ENCODE results near the gene CNDP1.
"Not testable (repeated sequence)": the region's sequence is repeated elsewhere in the genome, so short reads cannot be mapped to it uniquely, and the experiment has no call there.

CNDP1 gene

DNA sequence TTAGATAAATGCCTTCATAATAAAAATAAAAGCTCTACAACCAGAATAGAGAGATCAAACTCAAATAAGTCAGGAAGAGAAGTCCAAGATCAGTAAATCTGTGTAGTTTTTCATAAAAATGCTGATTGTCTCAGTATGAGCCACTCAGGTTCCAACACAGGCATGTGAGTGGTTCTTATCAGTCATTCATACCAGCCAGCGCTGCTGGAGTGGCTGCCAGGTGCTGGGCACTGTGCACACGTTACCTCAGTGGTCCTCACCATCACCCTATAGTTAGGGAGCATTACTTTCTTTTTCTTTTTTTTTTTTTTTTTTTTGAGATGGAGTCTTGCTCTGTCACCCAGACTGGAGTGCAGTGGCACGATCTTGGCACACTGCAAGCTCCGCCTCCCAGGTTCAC lies 23.8 kb downstream of the CNDP1 start:
- Histone ChIP-seq H3K9ac (ENCODE audit: low read depth, low read length) (no peak overlapping the region), H3K4me2 (ENCODE audit: low read length) (no peak overlapping the region), H3K4me1 (ENCODE audit: control insufficient read depth, insufficient read depth, low read length) (no peaks in the 10 kb centered on the region), H3K9me3 (replicated peaks; ENCODE audit: low read length) (no peaks in the 10 kb centered on the region), H3K27me3 (ENCODE audit: control insufficient read depth, insufficient read depth, low read length) (peaks cover 35% of the 10 kb centered on the region), H3K4me3 (ENCODE audit: low read length) (no peak overlapping the region), H3K36me3 (ENCODE audit: insufficient read depth, low read length) (no peaks in the 10 kb centered on the region)

DNA sequence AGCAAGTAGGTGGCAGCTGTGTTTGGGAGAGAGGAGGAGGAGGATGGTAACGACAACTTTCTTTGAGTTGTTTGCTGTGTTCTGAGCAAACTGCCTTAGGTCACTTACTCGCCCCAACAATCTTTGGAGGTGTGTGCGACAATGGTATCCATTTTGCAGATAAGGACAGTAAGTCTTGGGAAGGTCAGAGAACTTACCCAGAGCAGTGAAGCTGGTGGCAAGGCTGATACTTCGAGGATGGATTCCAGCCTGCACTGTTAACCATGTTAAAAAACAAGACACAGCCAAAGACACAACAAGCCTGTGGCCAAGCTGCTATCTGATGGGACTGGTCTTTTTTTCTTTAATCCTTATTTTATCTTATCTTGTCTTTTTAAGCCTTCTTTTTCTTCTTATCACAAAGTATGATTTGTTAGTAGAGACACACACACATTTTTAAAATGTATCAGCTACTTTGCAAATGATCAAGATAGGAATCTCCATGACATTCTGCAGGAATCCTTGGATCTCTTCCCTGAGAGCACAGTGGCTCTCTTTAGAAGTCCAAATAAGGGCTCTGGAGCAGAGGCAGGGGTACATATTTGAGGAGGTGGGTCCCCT lies 27.9 kb downstream of the CNDP1 start:
- no peaks in the 10 kb centered on the region for H3K9me3 ChIP-seq (replicated peaks; ENCODE audit: low read length)
- H3K4me1 ChIP-seq (ENCODE audit: control insufficient read depth, insufficient read depth, low read length) = no peaks in the 10 kb centered on the region
- no peak overlapping the region for H3K4me2 ChIP-seq (ENCODE audit: low read length)
- H3K36me3 ChIP-seq (ENCODE audit: insufficient read depth, low read length) = no peaks in the 10 kb centered on the region
- H3K27me3 ChIP-seq (ENCODE audit: control insufficient read depth, insufficient read depth, low read length) = peaks cover 17% of the 10 kb centered on the region
- no peak overlapping the region for H3K9ac ChIP-seq (ENCODE audit: low read depth, low read length)
- H3K4me3 ChIP-seq (ENCODE audit: low read length) = no peak overlapping the region

- no peaks in the 10 kb centered on the region for H3K9me3 ChIP-seq (replicated peaks; ENCODE audit: low read length)
- H3K4me3 ChIP-seq (ENCODE audit: low read length) = no peak overlapping the region
- H3K36me3 ChIP-seq (ENCODE audit: insufficient read depth, low read length) = no peaks in the 10 kb centered on the region
- peaks cover 16% of the 10 kb centered on the region for H3K27me3 ChIP-seq (ENCODE audit: control insufficient read depth, insufficient read depth, low read length)
- no peak overlapping the region for H3K4me2 ChIP-seq (ENCODE audit: low read length)
- H3K9ac ChIP-seq (ENCODE audit: low read depth, low read length) = no peak overlapping the region
- no peaks in the 10 kb centered on the region for H3K4me1 ChIP-seq (ENCODE audit: control insufficient read depth, insufficient read depth, low read length)
Observed at GRCh38 chr18:74562775-74563174, 28.5 kb downstream of the CNDP1 start.

GRCh38 chr18:74563999-74564398 lies 29.7 kb downstream of the CNDP1 start:
- Histone ChIP-seq H3K9ac (ENCODE audit: low read depth, low read length) (no peak overlapping the region), H3K4me2 (ENCODE audit: low read length) (no peak overlapping the region), H3K9me3 (replicated peaks; ENCODE audit: low read length) (no peaks in the 10 kb centered on the region), H3K4me3 (ENCODE audit: low read length) (no peak overlapping the region), H3K36me3 (ENCODE audit: insufficient read depth, low read length) (no peaks in the 10 kb centered on the region), H3K4me1 (ENCODE audit: control insufficient read depth, insufficient read depth, low read length) (no peaks in the 10 kb centered on the region), H3K27me3 (ENCODE audit: control insufficient read depth, insufficient read depth, low read length) (peaks cover 14% of the 10 kb centered on the region)

DNA sequence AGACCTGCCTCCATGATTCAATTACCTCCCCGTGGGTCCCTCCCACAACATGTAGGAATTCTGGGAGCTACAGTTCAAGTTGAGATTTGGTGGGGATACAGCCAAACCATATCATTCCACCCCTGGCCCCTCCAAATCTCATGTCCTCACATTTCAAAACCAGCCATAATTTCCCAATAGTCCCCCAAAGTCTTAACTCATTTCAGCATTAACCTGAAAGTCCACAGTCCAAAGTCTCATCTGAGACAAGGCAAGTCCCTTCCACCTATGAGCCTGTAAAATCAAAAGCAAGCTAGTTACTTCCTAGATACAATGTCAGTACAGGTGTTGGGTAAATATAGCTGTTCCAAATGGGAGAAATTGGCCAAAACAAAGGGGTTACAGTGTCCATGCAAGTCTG lies 30.9 kb downstream of the CNDP1 start:
- H3K36me3 ChIP-seq (ENCODE audit: insufficient read depth, low read length); H3K4me1 ChIP-seq (ENCODE audit: control insufficient read depth, insufficient read depth, low read length); H3K9me3 ChIP-seq (replicated peaks; ENCODE audit: low read length): not testable (repeated sequence)

DNA sequence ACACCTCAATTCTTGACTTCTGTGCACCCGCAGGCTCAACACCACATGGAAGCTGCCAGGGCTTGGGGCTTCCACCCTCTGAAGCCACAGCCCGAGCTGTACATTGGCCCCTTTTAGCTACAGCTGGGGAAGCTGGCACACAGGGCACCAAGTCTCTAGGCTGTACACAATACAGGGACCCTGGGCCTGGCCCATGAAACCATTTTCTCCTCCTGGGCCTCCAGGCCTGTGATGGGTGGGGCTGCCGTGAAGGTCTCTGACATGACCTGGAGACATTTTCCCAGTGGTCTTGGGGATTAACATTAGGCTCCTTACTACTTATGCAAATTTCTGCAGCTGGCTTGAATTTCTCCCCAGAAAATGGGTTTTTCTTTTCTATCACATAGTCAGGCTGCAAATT lies 31.7 kb downstream of the CNDP1 start:
- H3K4me2 ChIP-seq (ENCODE audit: low read length); H3K9ac ChIP-seq (ENCODE audit: low read depth, low read length); H3K4me1 ChIP-seq (ENCODE audit: control insufficient read depth, insufficient read depth, low read length); H3K36me3 ChIP-seq (ENCODE audit: insufficient read depth, low read length); H3K9me3 ChIP-seq (replicated peaks; ENCODE audit: low read length); H3K4me3 ChIP-seq (ENCODE audit: low read length): not testable (repeated sequence)
- peaks cover 14% of the 10 kb centered on the region for H3K27me3 ChIP-seq (ENCODE audit: control insufficient read depth, insufficient read depth, low read length)

More for the DNA sequence above, 30.9 kb downstream of the CNDP1 start:
- not testable (repeated sequence) for H3K4me3 ChIP-seq (ENCODE audit: low read length); H3K9ac ChIP-seq (ENCODE audit: low read depth, low read length); H3K4me2 ChIP-seq (ENCODE audit: low read length)
- peaks cover 14% of the 10 kb centered on the region for H3K27me3 ChIP-seq (ENCODE audit: control insufficient read depth, insufficient read depth, low read length)

DNA sequence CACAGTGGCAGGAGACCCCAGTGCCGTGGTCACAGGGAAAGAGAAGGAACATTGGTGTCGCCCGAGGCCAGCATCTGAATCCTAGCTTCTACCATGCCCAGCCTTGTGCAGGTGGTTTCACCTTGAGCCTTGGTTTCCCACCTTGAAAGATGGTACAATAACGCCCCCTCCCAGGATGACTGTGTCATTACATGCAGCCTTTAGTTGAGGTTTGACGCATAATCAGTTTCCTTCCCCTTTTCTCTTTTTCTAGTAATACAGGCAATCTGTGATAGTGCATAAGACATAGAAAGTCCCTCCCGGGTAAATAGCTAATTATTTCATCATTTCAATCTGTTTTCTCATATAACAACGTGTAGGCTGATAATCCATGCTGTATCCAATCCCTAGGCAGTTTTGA lies 33.5 kb downstream of the CNDP1 start:
- no peak overlapping the region for H3K4me3 ChIP-seq (ENCODE audit: low read length)
- no peak overlapping the region for H3K4me2 ChIP-seq (ENCODE audit: low read length)
- H3K9me3 ChIP-seq (replicated peaks; ENCODE audit: low read length) = no peaks in the 10 kb centered on the region
- H3K36me3 ChIP-seq (ENCODE audit: insufficient read depth, low read length) = no peaks in the 10 kb centered on the region
- no peak overlapping the region for H3K9ac ChIP-seq (ENCODE audit: low read depth, low read length)
- H3K4me1 ChIP-seq (ENCODE audit: control insufficient read depth, insufficient read depth, low read length) = no peaks in the 10 kb centered on the region
- H3K27me3 ChIP-seq (ENCODE audit: control insufficient read depth, insufficient read depth, low read length) = peaks cover 9% of the 10 kb centered on the region

- Histone ChIP-seq H3K27me3 (ENCODE audit: control insufficient read depth, insufficient read depth, low read length) (no peaks in the 10 kb centered on the region), H3K9ac (ENCODE audit: low read depth, low read length) (no peak overlapping the region), H3K4me3 (ENCODE audit: low read length) (no peak overlapping the region), H3K4me1 (ENCODE audit: control insufficient read depth, insufficient read depth, low read length) (no peaks in the 10 kb centered on the region), H3K36me3 (ENCODE audit: insufficient read depth, low read length) (no peaks in the 10 kb centered on the region), H3K9me3 (replicated peaks; ENCODE audit: low read length) (no peaks in the 10 kb centered on the region), H3K4me2 (ENCODE audit: low read length) (no peak overlapping the region)
Observed at GRCh38 chr18:74569401-74569800, 35.1 kb downstream of the CNDP1 start.

- Histone ChIP-seq H3K4me1 (ENCODE audit: control insufficient read depth, insufficient read depth, low read length) (no peaks in the 10 kb centered on the region), H3K9me3 (replicated peaks; ENCODE audit: low read length) (no peaks in the 10 kb centered on the region), H3K9ac (ENCODE audit: low read depth, low read length) (no peak overlapping the region), H3K4me2 (ENCODE audit: low read length) (no peak overlapping the region), H3K27me3 (ENCODE audit: control insufficient read depth, insufficient read depth, low read length) (peaks cover 1% of the 10 kb centered on the region), H3K4me3 (ENCODE audit: low read length) (no peak overlapping the region), H3K36me3 (ENCODE audit: insufficient read depth, low read length) (no peaks in the 10 kb centered on the region)
Observed at GRCh38 chr18:74570266-74570665, 36.0 kb downstream of the CNDP1 start.

DNA sequence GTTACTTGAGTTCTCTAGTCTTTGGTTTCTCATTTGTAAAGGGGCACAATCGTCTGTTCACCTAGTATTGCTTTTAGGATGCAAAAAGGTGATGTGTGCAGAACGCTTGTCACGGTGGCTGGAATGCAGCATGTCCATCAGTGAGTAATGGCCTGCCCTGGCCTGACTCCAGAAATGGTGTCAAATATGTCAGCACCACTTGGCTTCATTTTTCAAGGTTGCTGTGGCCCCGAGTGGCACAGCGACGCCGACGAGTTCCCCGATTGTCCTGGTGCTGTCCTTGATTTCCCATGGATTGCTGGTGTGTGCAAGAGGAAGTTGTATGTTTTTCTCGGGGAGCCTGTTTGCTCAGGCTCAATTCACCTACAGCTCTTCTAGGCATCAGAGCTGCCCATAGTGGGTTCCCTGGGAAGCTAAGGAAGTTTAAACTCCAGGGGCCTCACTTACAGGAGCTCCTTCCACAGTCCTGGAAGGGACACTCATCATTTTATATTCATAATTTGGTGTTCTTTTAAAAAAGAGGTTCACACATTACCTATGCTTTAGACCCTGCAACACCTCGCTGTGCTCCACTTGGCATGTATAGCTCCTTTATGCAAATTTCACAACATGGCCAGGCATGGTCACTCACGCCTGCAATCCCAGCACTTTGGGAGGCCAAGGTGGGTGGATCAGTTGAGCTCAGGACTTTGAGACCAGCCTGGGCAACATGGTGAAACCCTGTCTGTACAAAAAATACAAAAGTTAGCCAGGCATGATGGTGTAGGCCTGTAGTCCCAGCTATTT lies 37.8 kb downstream of the CNDP1 start:
- Histone ChIP-seq H3K9ac (ENCODE audit: low read depth, low read length) (no peak overlapping the region), H3K36me3 (ENCODE audit: insufficient read depth, low read length) (no peaks in the 10 kb centered on the region), H3K4me1 (ENCODE audit: control insufficient read depth, insufficient read depth, low read length) (no peaks in the 10 kb centered on the region)

DNA sequence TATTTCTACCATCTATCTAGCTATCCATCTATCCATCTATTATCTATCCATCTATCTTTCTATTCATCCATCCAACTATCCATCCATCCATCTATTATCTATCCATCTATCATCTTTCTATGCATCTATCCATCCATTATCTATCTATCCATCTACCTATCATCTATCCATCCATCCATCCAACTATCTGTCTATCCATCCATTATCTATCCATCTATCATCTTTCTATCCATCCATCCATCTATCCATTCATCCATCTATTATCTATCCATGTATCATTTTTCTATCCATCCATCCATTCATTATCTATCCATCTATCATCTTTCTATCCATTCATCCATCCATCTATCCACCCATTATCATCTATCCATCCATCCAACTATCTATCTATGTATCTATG lies 38.8 kb downstream of the CNDP1 start:
- peaks cover 17% of the 10 kb centered on the region for H3K27me3 ChIP-seq (ENCODE audit: control insufficient read depth, insufficient read depth, low read length)

More for the DNA sequence above, 37.8 kb downstream of the CNDP1 start:
- no peak overlapping the region for H3K4me2 ChIP-seq (ENCODE audit: low read length)
- peaks cover 8% of the 10 kb centered on the region for H3K27me3 ChIP-seq (ENCODE audit: control insufficient read depth, insufficient read depth, low read length)
- no peak overlapping the region for H3K4me3 ChIP-seq (ENCODE audit: low read length)
- H3K9me3 ChIP-seq (replicated peaks; ENCODE audit: low read length) = no peaks in the 10 kb centered on the region

GRCh38 chr18:74574916-74575315 lies 40.6 kb downstream of the CNDP1 start:
- H3K36me3 ChIP-seq (ENCODE audit: insufficient read depth, low read length) = no peaks in the 10 kb centered on the region
- no peak overlapping the region for H3K4me3 ChIP-seq (ENCODE audit: low read length)
- H3K4me2 ChIP-seq (ENCODE audit: low read length) = no peak overlapping the region
- H3K27me3 ChIP-seq (ENCODE audit: control insufficient read depth, insufficient read depth, low read length) = peaks cover 21% of the 10 kb centered on the region
- no peak overlapping the region for H3K9ac ChIP-seq (ENCODE audit: low read depth, low read length)
- H3K9me3 ChIP-seq (replicated peaks; ENCODE audit: low read length) = no peaks in the 10 kb centered on the region
- no peaks in the 10 kb centered on the region for H3K4me1 ChIP-seq (ENCODE audit: control insufficient read depth, insufficient read depth, low read length)

More for the DNA sequence above, 38.8 kb downstream of the CNDP1 start:
- Histone ChIP-seq H3K4me3 (ENCODE audit: low read length) (no peak overlapping the region), H3K4me1 (ENCODE audit: control insufficient read depth, insufficient read depth, low read length) (no peaks in the 10 kb centered on the region), H3K9me3 (replicated peaks; ENCODE audit: low read length) (no peaks in the 10 kb centered on the region), H3K36me3 (ENCODE audit: insufficient read depth, low read length) (no peaks in the 10 kb centered on the region), H3K4me2 (ENCODE audit: low read length) (no peak overlapping the region), H3K9ac (ENCODE audit: low read depth, low read length) (no peak overlapping the region)

Measured in skeletal muscle satellite cell (primary cell).